Neural cell (in vitro differentiated cells): ENCODE data around the gene CASP9. TPM values are rescaled to one million over a fixed set of nuclear protein-coding genes. Genes with fewer than 3 reads are reported as not detected.

Source experiments
- H2AFZ ChIP-seq: fragments of 200-600, 300-800 bp; sonication (generic), shearing (Covaris generic); 2 replicates; pipeline ENCODE4 v1.6.0; 2014; ENCODE audit warnings: low read depth, mild to moderate bottlenecking, antibody characterized with exemption, low read length, moderate library complexity
- H3F3A ChIP-seq: fragments of 200-600 bp; shearing (Covaris generic); 2 replicates; pipeline ENCODE4 v1.6.1; 2016; ENCODE audit warnings: mild to moderate bottlenecking, moderate library complexity, mixed read lengths, antibody characterized with exemption, low read length; ENCODE audit not compliant: insufficient read depth, poor library complexity, severe bottlenecking
- H3K27ac ChIP-seq: fragments of 200-600, 300-800 bp; sonication (generic), shearing (Covaris generic); 2 replicates; pipeline ENCODE4 v1.5.1; 2014; ENCODE audit warnings: mild to moderate bottlenecking, low read length, moderate library complexity
- H3K27me3 ChIP-seq: fragments of 300-800, 200-600 bp; sonication (generic), shearing (Covaris generic); 2 replicates; pipeline ENCODE4 v1.6.0; 2014; ENCODE audit warnings: mild to moderate bottlenecking, low read depth, low read length, moderate library complexity; ENCODE audit not compliant: insufficient read depth
- H3K36me3 ChIP-seq: fragments of 300-800, 200-600 bp; sonication (generic), shearing (Covaris generic); 2 replicates; pipeline ENCODE4 v1.5.1; 2014; ENCODE audit warnings: mild to moderate bottlenecking, antibody characterized with exemption, low read length, moderate library complexity; ENCODE audit not compliant: insufficient read depth
- H3K4me2 ChIP-seq: fragments of 300-800, 200-600 bp; sonication (generic), shearing (Covaris generic); 2 replicates; pipeline ENCODE4 v1.6.0; 2014; ENCODE audit warnings: mild to moderate bottlenecking, low read length
- H3K4me3 ChIP-seq: fragments of 300-800, 200-600 bp; sonication (generic), shearing (Covaris generic); 2 replicates; pipeline ENCODE4 v1.5.1; 2014; ENCODE audit warnings: mild to moderate bottlenecking, low read length, moderate library complexity
- H3K79me2 ChIP-seq: fragments of 200-600 bp; shearing (Covaris generic); replicated peaks from 2 replicates; pipeline ENCODE4 v1.6.0; 2014; ENCODE audit warnings: mild to moderate bottlenecking, low read length, moderate library complexity; ENCODE audit not compliant: insufficient read depth
- H3K9ac ChIP-seq: fragments of 300-800, 200-600 bp; sonication (generic), shearing (Covaris generic); 2 replicates; pipeline ENCODE4 v1.6.1; 2016; ENCODE audit warnings: mild to moderate bottlenecking, low read length, mixed read lengths
- H3K9me2 ChIP-seq: fragments of 200-600 bp; shearing (Covaris generic); 2 replicates; pipeline ENCODE4 v1.6.1; 2016; ENCODE audit warnings: mild to moderate bottlenecking, low read length, mixed read lengths; ENCODE audit not compliant: insufficient read depth
- H3K9me3 ChIP-seq: fragments of 200-600, 300-800 bp; sonication (generic), shearing (Covaris generic); 2 replicates; pipeline ENCODE4 v1.6.1; 2016; ENCODE audit warnings: mild to moderate bottlenecking, mixed run types, low read length, moderate library complexity, mixed read lengths
- H4K20me1 ChIP-seq: fragments of 200-600 bp; shearing (Covaris generic); 2 replicates; pipeline ENCODE4 v1.6.1; 2016; ENCODE audit warnings: mild to moderate bottlenecking, mixed run types; ENCODE audit not compliant: insufficient read depth
- EP300 ChIP-seq: fragments of 450-650 bp; conservative IDR thresholded peaks from 2 replicates; pipeline ENCODE4 v1.6.1; 2014; ENCODE audit warnings: antibody characterized with exemption, mild to moderate bottlenecking, moderate library complexity; ENCODE audit not compliant: poor library complexity, severe bottlenecking
- EZH2 ChIP-seq: fragments of 200-600, 300-800 bp; shearing (Covaris generic), sonication (generic); IDR thresholded peaks from 2 replicates; pipeline ENCODE4 v1.6.1; 2014; ENCODE audit warnings: antibody characterized with exemption, low read length, borderline replicate concordance, mild to moderate bottlenecking; ENCODE audit not compliant: insufficient read depth, poor library complexity, severe bottlenecking
- MXI1 ChIP-seq: fragments of 450-650 bp; conservative IDR thresholded peaks from 2 replicates; pipeline ENCODE4 v1.6.1; 2014; ENCODE audit warnings: antibody characterized with exemption, mild to moderate bottlenecking; ENCODE audit not compliant: poor library complexity, severe bottlenecking
- POLR2AphosphoS5 ChIP-seq: IDR thresholded peaks from 2 replicates; pipeline ENCODE4 v1.6.1; 2012
- RAD21 ChIP-seq: fragments of 450-650 bp; conservative IDR thresholded peaks from 2 replicates; pipeline ENCODE4 v1.6.1; 2014; ENCODE audit warnings: antibody characterized with exemption, mild to moderate bottlenecking, moderate library complexity
- REST ChIP-seq: IDR thresholded peaks from 2 replicates; pipeline ENCODE4 v1.6.1; 2012; ENCODE audit warnings: borderline replicate concordance
- SMC3 ChIP-seq: fragments of 450-650 bp; conservative IDR thresholded peaks from 2 replicates; pipeline ENCODE4 v1.6.1; 2014; ENCODE audit warnings: antibody characterized with exemption, mild to moderate bottlenecking, moderate library complexity; ENCODE audit not compliant: poor library complexity
- TAF1 ChIP-seq: IDR thresholded peaks from 2 replicates; pipeline ENCODE4 v1.6.1; 2012; ENCODE audit warnings: low read depth
- polyA plus RNA-seq: library from polyadenylated mRNA; depleted of rRNA; stranded (reverse); fragments of >200 nt; gene quantifications from 2 replicates; pipeline ENCODE4 v1.2.3, GENCODE V29; 2014
- TF ChIP-seq, protein P1 (sequence below): fragments of 450-650 bp; IDR thresholded peaks from 2 replicates; pipeline ENCODE4 v1.5.1; 2014; ENCODE audit warnings: antibody characterized with exemption, mild to moderate bottlenecking, moderate library complexity; ENCODE audit not compliant: poor library complexity, severe bottlenecking

CASP9 gene
- polyA plus RNA-seq, 1 donor from 2014 or later, result 13.7 TPM

GRCh38 chr1:15531003-15531402 lies 7.0 kb upstream of the CASP9 start:
- Histone ChIP-seq H3K27ac (no peak overlapping the region), H3K4me2 (no peak overlapping the region), H3K27me3 (no peaks in the 10 kb centered on the region), H4K20me1 (no peaks in the 10 kb centered on the region), H3K9me3 (no peaks in the 10 kb centered on the region), H3K9ac (no peak overlapping the region), H3K36me3 (no peaks in the 10 kb centered on the region), H3K79me2 (peaks cover 20% of the 10 kb centered on the region), H3K4me3 (no peak overlapping the region), H3F3A (peaks cover 6% of the 10 kb centered on the region), H3K9me2 (no peaks in the 10 kb centered on the region), H2AFZ (no peak overlapping the region)
- TF ChIP-seq POLR2AphosphoS5 (no peak), EZH2 (no peak), REST (no peak), EP300 (no peak), TAF1 (no peak), MXI1 (no peak), SMC3 (no peak), RAD21 (no peak)
- TF ChIP-seq, protein P1, sequence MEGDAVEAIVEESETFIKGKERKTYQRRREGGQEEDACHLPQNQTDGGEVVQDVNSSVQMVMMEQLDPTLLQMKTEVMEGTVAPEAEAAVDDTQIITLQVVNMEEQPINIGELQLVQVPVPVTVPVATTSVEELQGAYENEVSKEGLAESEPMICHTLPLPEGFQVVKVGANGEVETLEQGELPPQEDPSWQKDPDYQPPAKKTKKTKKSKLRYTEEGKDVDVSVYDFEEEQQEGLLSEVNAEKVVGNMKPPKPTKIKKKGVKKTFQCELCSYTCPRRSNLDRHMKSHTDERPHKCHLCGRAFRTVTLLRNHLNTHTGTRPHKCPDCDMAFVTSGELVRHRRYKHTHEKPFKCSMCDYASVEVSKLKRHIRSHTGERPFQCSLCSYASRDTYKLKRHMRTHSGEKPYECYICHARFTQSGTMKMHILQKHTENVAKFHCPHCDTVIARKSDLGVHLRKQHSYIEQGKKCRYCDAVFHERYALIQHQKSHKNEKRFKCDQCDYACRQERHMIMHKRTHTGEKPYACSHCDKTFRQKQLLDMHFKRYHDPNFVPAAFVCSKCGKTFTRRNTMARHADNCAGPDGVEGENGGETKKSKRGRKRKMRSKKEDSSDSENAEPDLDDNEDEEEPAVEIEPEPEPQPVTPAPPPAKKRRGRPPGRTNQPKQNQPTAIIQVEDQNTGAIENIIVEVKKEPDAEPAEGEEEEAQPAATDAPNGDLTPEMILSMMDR, result no peak

DNA sequence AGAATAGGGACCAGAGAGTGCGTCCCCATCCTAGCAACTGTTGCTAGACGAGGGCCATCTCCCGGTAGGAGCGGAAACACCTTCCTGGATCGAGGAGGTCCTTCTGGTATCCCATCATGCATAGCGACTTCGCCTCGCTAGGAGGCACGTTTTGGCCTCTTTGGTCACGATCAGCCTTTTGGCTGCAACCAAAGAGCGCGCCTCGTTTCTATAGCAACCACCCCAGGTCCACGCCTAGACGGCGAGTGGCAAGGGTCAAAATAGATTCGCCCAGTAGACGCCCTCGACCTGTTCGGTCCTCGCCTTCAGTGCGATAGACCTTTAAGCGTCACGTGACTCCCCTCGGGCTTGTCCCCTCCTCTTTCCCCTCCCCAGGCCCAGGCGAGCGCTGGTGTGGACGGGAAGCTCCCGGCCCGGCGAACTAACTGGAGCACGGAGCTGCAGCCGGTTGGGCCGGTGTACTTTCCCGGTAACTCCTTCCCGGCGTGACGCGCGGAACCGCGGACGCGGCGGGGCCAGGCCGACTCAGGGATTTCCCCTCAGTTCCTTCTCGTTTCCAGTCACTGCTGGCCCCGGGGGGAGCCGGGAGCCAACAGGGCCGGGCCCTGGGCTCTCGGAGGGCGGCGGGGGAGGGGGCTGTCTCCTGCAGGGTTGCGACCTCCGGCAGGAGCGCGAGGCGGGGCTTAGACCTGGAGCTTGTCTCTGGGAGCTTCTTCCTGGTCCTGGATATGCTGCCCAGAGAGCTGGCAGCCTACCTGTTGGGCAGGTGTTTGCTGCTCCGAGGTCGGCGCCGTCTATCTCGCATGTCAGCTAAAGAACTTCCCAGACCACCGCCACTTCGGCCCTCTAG lies 2.7 kb upstream of the CASP9 start, which contains the start of gene DNAJC16:
Gene DNAJC16, plus strand, starts transcription at position 359 of the 850 bp plus-strand sequence. CDS start 2,258 bp downstream, outside the sequence.
- TF ChIP-seq MXI1 (peak; percentile 89), POLR2AphosphoS5 (peak; percentile 89), EP300 (peak; percentile 69), RAD21 (peak; percentile 10), SMC3 (peak; percentile 49), EZH2 (no peak), TAF1 (peak; percentile 41), REST (no peak)
- TF ChIP-seq, protein P1, result peak; percentile 72
- no peaks in the 10 kb centered on the region for H3K36me3 ChIP-seq
- H3K4me3 ChIP-seq, result peak within 1 kb of the TSS; percentile 95
- peak within 1 kb of the TSS; percentile 86 for H2AFZ ChIP-seq
- no peaks in the 10 kb centered on the region for H3K9me3 ChIP-seq
- peak within 1 kb of the TSS; percentile 85 for H3K9ac ChIP-seq
- H3F3A ChIP-seq, result peaks cover 11% of the 10 kb centered on the region
- H3K27me3 ChIP-seq, result no peaks in the 10 kb centered on the region
- peak within 1 kb of the TSS; percentile 99 for H3K4me2 ChIP-seq
- H3K27ac ChIP-seq, result peak within 1 kb of the TSS; percentile 95
- peaks cover 31% of the 10 kb centered on the region for H3K79me2 ChIP-seq
- no peaks in the 10 kb centered on the region for H3K9me2 ChIP-seq
- H4K20me1 ChIP-seq, result no peaks in the 10 kb centered on the region
